ENCODE results near the gene ZC3H12D.

Gene ZC3H12D

GRCh38 chr6:149409617-149410016 lies 75.2 kb downstream of the ZC3H12D start:
- DNase-seq (ENCODE audit: low spot score), result no peak

- no peak for DNase-seq (ENCODE audit: low spot score)
Measured at GRCh38 chr6:149405823-149406765, 78.7 kb downstream of the ZC3H12D start.

GRCh38 chr6:149403534-149403933 lies 81.3 kb downstream of the ZC3H12D start:
- DNase-seq (ENCODE audit: low spot score), result no peak

- DNase-seq (ENCODE audit: low spot score), result no peak
Measured at GRCh38 chr6:149400050-149400449, 84.8 kb downstream of the ZC3H12D start, which contains the start of gene SUMO4. TSS of gene SUMO4 (plus strand) at chr6:149400262. CDS start at chr6:149400392, 130 bp downstream.

GRCh38 chr6:149397384-149397783 lies 87.4 kb downstream of the ZC3H12D start:
- DNase-seq (ENCODE audit: low spot score), result no peak
